ENCODE results near the gene PTCHD4. TPM values are rescaled to one million over a fixed set of nuclear protein-coding genes. Genes with fewer than 3 reads are reported as not detected.

The PTCHD4 gene
- total RNA-seq, 1 donor from 2014 or later: 24.4 TPM

- DNase-seq (ENCODE audit: low read depth): no peak
These were observed 11.0 kb downstream of the PTCHD4 start for GRCh38 chr6:48099713-48100587.

- DNase-seq (ENCODE audit: low read depth): no peak
These were observed 12.1 kb downstream of the PTCHD4 start for GRCh38 chr6:48098923-48099322.

GRCh38 chr6:48092550-48093217, 18.3 kb downstream of the PTCHD4 start:
- no peak for DNase-seq (ENCODE audit: low read depth)

GRCh38 chr6:48090546-48090945, 20.5 kb downstream of the PTCHD4 start:
- DNase-seq (ENCODE audit: low read depth): no peak

- peak; percentile 67 for DNase-seq (ENCODE audit: low read depth)
These were observed 23.5 kb downstream of the PTCHD4 start for GRCh38 chr6:48087448-48087847.

GRCh38 chr6:48086187-48086586, 24.8 kb downstream of the PTCHD4 start:
- DNase-seq (ENCODE audit: low read depth): no peak

- DNase-seq (ENCODE audit: low read depth): no peak
These were observed 25.8 kb downstream of the PTCHD4 start for GRCh38 chr6:48085131-48085741.

GRCh38 chr6:48084201-48084600, 26.8 kb downstream of the PTCHD4 start:
- no peak for DNase-seq (ENCODE audit: low read depth)

- DNase-seq (ENCODE audit: low read depth): no peak
These were observed 30.6 kb downstream of the PTCHD4 start for GRCh38 chr6:48080227-48081009.

- DNase-seq (ENCODE audit: low read depth): peak; percentile 22
These were observed 32.9 kb downstream of the PTCHD4 start for GRCh38 chr6:48078120-48078519.

- peak; percentile 16 for DNase-seq (ENCODE audit: low read depth)
These were observed 35.8 kb downstream of the PTCHD4 start for GRCh38 chr6:48075181-48075580.

GRCh38 chr6:48073976-48074767, 36.8 kb downstream of the PTCHD4 start:
- DNase-seq (ENCODE audit: low read depth): no peak

- DNase-seq (ENCODE audit: low read depth): no peak
These were observed 39.2 kb downstream of the PTCHD4 start for GRCh38 chr6:48071833-48072232.

- no peak for DNase-seq (ENCODE audit: low read depth)
These were observed 41.7 kb downstream of the PTCHD4 start for GRCh38 chr6:48069280-48069679.

- DNase-seq (ENCODE audit: low read depth): no peak
These were observed 42.4 kb downstream of the PTCHD4 start for GRCh38 chr6:48068278-48069251.

GRCh38 chr6:48067886-48068277, 43.1 kb downstream of the PTCHD4 start:
- DNase-seq (ENCODE audit: low read depth): no peak

- DNase-seq (ENCODE audit: low read depth): no peak
These were observed 43.8 kb downstream of the PTCHD4 start for GRCh38 chr6:48067148-48067712.

- peak; percentile 78 for DNase-seq (ENCODE audit: low read depth)
These were observed 49.6 kb downstream of the PTCHD4 start for GRCh38 chr6:48061265-48061990.

Measured in renal cortical epithelial cell (primary cell).